Measurements from ENCODE around the gene MVP.
"Not testable (repeated sequence)": the region's sequence is repeated elsewhere in the genome, so short reads cannot be mapped to it uniquely, and the experiment has no call there.

MVP gene

DNA sequence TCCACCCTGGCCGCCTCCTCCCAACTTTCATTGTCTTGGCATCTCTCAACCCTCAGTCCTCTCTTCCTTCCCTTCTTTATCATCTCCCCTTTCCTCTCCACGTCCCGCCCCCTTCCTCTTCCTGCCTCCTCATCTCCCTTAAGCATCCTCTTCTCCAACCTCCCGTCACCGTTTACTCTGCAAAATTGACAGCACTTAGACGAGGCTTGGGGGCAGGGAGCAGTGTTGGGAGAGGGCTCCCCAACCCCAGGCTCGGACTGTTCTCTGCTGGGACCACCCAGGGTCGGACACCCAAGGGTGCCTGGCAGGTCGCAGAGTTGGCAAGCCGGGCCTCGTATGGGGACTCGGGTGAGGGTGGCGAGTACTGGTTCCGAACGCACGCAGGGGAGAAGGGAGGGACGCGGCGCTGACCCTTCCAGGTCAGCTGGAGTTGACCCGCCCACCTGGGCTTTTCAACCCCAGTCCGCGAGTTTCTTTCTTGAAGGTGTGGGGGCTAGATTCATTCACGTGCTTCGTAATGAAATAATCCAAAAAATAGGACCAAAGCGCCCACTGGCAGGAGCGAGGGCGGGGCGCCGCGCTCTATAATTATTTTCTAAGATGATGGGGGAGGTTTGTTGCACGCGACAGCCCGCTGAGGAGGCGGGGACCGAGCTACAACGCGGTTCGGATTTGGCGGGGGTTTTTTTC is 5.1 kb upstream of the MVP start:
- peak in 1 of 3 experiments; percentile 53 for DNase-seq (ENCODE audit: low read depth in 3 of 3)

DNA sequence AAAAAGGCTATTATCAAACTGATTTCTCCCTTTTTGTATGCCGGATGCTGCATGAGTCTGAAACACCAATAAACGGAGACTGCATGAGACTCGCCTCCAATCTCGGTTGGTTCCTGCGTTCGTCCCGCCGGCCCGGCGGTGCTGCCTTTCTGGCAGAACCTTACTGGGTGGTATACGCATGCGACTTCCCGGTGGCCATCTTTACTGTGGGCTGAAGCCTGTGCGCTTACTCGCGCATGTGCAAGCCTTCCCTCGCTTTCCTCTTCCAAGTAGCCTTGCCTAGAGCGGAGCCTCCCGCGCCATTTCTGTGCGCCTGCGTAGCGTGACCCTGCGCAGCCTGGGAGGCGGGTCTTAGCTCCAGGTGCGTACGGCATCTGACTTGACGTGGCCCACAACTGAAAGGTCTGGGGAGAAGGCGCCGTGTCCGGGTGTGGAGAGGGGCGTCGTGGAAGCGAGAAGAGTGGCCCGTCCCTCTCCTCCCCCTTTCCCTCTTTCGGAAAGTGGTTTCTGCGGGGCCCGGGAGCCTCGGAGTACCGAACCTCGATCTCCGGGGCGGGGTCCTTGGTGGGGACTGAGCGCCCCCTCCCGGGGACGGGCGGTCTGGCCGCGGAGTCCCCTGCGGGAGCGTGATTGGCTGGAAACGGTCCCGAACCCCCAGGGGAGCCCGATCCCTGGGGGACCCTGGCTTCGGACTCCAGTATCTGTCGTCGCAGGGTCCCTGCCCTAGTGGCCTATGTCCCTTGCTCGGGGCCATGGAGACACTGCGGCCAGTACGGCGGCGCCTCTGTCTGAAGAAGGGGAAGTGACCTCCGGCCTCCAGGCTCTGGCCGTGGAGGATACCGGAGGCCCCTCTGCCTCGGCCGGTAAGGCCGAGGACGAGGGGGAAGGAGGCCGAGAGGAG is 4.2 kb upstream of the MVP start, which contains the start of gene PAGR1:
PAGR1 (plus strand) TSS at position 360 of the 901 bp plus-strand sequence; CDS start at position 734, 374 bp downstream.
- peak; percentile 95 to 99 (median 99) for DNase-seq (ENCODE audit: low read depth in 3 of 3)

DNA sequence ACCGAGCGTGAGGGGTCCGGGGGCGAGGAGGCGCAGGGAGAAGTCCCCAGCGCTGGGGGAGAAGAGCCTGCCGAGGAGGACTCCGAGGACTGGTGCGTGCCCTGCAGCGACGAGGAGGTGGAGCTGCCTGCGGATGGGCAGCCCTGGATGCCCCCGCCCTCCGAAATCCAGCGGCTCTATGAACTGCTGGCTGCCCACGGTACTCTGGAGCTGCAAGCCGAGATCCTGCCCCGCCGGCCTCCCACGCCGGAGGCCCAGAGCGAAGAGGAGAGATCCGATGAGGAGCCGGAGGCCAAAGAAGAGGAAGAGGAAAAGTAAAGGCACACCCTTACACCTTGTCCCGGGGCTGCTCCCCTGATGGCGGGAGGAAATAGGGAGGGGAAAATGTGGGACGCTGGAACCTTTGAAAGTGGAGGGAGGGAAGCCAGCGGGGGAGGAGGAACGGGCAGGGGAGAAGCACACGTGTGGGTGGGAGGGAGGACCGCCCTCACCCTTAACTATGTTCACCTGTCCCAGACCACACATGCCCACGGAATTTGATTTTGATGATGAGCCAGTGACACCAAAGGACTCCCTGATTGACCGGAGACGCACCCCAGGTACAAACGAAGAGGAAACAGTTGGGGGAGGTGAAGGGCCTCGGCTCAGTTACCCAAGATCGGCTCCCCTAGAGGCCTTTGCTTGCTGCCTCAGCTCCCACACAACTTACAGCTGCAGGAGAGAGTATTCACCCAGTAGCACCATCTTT is 3.4 kb upstream of the MVP start:
- DNase-seq (ENCODE audit: low read depth in 3 of 3), result peak in 1 of 3 experiments; percentile 76

DNA sequence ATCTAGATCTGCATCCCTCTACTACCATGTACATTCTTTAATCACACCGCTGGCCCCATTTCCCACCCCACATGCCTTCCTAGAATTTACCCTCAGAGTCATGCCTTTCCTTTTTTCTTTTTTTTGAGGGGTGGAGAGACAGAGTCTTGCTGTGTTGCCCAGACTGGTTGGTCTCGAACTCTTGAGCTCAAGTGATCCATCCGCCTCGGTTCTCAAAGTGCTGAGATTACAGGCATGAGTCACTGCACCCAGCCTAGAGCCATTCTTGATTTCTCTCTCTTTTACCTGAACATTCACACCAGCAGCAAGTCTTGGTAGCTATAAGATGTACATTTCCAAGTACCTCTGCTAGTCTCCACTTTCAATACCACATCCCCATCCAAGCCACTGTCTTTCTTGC is 2.2 kb upstream of the MVP start:
- no peak for DNase-seq (ENCODE audit: low read depth in 3 of 3)

DNA sequence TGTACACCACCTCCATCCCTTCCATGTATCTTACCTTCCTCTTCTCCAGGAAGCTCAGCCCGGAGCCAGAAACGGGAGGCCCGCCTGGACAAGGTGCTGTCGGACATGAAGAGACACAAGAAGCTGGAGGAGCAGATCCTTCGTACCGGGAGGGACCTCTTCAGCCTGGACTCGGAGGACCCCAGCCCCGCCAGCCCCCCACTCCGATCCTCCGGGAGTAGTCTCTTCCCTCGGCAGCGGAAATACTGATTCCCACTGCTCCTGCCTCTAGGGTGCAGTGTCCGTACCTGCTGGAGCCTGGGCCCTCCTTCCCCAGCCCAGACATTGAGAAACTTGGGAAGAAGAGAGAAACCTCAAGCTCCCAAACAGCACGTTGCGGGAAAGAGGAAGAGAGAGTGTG is 756 bp upstream of the MVP start:
- DNase-seq (ENCODE audit: low read depth in 3 of 3), result no peak

DNA sequence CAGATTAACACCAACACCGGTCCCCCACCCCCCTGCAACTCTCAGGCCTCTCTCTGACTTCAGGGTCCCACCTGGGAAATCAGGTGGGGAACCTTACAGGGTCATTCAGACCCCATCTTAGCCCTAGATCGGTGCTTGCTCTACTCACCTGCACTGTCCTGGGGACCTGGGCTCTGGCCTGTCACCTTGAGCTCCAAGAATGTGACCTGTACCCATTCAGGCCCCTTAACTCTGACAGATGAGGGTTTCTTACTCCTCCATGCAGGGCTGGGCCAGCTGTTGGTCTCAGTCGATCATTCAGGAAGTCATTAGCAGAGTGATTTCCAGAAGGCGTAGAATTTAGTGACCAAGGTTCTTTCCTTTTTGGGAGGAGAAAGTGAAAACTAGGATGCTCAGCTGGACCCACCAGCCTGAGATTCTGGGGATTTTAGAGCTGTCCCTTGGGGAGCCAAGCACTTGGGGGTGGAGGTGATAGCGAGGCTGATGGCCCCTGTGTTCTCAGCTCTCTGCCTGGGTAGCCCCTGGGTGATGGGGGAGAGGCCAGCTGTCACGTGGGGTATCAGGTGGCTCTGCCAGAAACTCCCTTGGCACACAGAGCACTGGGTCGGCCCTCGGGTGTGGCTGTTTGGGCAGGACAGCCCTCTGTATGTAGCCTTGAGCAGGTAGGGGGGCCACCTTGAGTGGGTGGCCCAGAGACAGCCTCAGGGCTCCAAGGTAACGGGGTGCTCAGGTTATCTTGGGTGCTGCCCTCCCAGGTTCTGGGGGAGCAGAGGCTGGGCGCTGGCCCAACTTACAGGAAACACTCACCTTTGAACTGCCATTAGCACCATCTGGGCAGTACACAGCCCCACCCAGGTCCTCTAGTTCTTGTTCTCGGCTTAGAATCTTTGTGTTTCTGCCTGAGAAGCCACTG is 724 bp downstream of the MVP start:
- DNase-seq (ENCODE audit: low read depth in 3 of 3), result peak in 1 of 3 experiments; percentile 46

DNA sequence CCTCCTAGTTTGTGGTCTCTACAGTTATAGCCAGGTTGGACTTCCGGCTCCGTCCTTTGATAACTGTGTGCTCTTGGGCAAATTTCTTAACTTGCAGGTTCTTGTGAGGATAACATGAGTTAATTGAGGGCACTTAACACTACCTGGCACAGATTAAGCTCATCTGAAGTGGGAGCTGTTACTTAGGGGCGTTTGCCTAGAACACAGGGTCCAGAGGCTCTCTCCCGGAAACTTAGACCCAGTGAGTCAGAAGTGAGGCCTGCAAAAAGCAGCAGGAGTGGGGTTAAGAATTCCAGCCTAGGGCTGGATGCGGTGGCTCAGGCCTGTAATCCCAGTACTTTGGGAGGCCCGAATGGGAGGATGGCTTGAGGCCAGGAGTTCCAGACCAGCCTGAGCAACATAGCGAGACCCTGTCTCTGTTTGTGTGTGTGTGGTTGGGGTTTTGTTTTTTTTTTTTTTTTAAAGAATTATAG is 1.4 kb downstream of the MVP start:
- DNase-seq (ENCODE audit: low read depth in 3 of 3), result no peak

DNA sequence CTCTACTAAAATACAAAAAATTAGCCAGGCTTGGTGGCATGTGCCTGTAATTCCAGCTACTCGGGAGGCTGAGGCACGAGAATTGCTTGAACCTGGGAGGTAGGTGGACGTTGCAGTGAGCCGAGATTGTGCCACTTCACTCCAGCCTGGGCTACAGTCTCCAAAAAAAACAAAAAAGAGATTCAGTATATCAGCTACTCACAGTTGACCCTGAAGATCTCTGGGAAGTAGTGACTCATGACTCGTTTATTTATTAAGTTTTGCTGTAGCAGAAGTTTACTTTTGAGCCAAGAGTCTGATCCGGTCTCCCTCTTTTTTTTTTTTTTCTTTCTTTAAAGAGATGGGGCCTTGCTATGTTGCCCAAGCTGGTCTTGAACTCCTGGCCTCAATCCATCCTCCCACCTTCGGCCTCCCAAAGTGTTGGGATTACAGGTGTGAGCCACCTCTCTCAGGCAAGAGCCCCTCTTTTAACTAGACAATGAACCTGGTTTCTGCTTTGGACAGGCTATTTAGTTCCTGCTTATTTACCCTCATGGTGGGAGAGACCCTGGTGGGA is 4.4 kb downstream of the MVP start:
- no peak for DNase-seq (ENCODE audit: low read depth in 3 of 3)

DNA sequence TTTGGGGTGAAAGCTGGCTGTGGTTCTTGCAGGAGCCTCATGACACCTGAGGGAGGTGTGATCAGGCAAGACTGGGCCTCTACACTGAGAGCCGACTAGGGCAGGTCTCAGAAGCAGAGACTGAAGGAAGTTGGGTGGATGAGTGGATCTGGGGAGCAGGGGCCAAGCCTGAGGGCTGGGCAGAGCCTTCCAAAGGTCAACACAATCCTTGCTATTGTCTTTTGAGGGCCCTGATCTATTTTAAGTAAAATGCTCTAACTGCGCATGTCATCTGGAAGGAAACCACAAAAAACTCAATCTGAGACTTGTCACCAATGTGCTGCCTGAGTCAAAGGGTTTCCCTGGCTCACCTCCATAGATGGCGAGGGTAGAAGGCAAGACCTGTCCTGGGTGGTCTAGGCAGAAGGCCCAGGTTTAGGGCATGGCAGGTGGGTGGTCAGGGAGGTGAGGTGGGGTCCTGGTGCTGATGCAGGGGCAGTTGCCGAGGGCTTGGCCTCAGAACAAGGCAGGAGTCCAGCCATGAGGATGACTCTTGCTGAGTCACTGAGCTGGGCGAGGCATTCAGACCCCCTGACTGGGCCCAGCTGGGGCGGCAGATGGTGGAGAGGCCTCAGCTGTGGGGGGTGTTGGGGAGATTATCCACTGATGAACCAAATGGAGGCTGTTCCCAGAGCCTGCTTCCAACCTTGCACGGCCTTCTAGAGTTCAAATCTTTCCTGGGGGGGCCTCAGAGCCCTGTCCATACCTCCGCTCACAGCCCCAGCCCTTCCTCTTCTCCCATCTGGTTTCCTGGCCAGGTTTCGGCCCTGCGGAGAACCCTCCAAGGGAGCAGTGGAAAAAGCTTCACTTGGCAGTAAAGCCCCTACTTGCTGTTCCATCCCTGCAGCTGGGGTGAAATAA is 5.1 kb downstream of the MVP start:
- peak in 1 of 3 experiments; percentile 50 for DNase-seq (ENCODE audit: low read depth in 3 of 3)

DNA sequence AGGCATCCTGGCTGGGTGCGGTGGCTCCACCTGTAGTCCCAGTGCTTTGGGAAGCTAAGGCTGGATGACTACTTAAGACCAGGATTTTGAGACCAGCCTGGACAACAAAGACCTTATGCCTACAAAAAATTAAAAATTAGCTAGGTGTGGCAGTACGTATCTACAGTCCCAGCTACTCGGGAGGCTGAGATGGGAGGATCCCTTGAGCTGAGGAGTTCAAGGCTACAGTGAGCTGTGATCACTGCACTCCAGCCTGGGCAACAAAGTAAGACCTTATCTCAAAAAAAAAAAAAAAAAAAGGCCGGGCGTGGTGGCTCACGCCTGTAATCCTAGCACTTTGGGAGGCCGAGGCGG is 6.1 kb downstream of the MVP start:
- DNase-seq (ENCODE audit: low read depth in 3 of 3), result no peak

DNA sequence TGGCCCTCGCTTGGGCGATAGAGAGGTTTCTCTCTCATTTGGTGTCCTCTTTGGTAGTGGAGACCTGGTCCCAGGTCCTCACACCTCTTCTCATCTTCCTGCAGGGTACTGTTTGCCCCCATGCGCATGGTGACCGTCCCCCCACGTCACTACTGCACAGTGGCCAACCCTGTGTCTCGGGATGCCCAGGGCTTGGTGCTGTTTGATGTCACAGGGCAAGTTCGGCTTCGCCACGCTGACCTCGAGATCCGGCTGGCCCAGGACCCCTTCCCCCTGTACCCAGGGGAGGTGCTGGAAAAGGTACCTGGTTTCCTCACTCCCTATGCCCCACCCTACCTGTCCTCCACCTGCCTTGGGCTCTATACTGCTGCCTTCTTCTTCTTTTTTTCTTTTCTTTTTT is 10.5 kb downstream of the MVP start:
- no peak for DNase-seq (ENCODE audit: low read depth in 3 of 3)

DNA sequence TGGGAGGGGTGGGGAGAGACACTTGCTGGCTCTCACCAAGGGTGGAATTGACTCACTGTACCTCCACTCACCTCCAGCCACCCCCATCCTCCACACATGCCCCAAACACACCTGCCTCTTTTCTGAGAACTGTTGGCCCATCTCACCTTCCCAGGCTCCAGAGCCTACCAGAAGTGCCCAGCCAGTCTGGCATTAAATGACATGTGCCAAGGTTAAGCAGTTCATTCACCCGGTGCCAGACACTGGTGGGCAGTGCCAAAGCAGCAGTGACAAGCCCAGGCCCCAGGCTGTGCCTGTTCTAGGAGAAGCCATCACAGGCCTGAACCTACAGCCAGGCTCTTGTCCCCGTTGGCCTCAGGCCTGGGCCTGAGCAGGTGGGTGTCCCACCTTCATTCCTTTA is 11.2 kb downstream of the MVP start:
- no peak for DNase-seq (ENCODE audit: low read depth in 3 of 3)

DNA sequence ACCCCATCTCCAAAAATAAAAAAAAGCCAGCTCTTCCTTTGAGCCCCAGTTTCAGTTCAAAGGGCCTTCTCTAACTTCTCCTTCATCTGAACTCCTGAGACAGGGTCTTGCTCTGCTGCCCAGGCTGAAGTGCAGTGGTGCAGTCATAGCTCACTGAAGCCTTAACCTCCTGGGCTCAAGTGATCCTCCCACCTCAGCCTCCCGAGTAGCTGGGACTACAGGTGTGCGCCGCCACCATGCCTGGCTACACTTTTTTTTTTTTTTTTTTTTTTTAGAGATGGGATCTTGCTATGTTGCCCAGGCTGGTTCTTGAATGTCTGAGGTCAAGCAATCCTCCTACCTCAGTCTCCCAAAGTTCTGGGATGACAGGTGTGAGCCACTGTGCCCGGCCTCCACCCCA is 13.0 kb downstream of the MVP start:
- DNase-seq (ENCODE audit: low read depth in 3 of 3), result not testable (repeated sequence)

DNA sequence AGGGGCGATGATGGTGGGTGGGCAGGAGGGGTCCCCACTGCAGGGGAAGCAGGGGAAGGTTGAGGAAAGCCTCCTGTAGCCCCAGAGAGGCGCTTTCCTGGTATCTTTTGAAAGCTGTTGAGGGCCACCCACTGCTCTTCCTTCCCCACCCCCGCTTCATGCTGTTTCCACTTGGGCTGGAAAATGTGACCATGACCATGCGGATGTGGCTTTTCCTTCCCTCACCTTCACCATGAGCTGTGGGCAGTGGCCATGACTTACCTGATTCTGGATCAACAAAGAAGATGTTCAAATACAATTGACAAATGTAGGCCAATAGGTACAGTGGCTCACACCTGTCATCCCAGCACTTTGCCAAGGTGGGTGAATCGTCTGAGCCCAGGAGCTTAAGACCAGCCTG is 13.8 kb downstream of the MVP start:
- DNase-seq (ENCODE audit: low read depth in 3 of 3), result peak in 1 of 3 experiments; percentile 48

DNA sequence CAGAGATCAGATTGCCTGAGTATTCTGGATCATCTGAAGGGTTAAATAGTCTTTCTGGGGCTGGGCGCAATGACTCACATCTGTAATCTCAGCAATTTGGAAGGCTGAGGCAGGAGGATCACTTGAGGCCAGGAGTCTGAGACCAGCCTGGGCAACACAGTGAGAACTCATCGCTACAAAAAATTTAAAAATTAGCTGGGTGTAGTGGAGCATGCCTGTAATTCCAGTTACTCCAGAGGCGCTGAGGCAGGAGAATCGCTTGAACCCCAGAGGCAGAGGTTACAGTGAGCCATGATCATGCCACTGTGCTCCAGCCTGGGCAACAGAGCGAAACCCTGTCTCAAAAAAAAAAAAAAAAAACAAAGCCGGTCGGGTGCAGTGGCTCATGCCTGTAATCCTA is 15.7 kb downstream of the MVP start:
- DNase-seq (ENCODE audit: low read depth in 3 of 3), result no peak

DNA sequence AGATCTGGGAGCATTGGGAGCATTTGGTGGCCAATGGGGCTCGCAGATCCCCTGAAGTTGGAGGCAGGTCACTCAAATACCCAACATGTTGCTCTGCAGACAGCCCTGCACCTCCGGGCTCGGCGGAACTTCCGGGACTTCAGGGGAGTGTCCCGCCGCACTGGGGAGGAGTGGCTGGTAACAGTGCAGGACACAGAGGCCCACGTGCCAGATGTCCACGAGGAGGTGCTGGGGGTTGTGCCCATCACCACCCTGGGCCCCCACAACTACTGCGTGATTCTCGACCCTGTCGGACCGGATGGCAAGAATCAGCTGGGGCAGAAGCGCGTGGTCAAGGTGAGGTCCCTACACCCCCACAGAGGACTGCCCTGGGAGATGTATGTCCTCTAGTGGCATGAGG is 16.4 kb downstream of the MVP start:
- no peak for DNase-seq (ENCODE audit: low read depth in 3 of 3)

DNA sequence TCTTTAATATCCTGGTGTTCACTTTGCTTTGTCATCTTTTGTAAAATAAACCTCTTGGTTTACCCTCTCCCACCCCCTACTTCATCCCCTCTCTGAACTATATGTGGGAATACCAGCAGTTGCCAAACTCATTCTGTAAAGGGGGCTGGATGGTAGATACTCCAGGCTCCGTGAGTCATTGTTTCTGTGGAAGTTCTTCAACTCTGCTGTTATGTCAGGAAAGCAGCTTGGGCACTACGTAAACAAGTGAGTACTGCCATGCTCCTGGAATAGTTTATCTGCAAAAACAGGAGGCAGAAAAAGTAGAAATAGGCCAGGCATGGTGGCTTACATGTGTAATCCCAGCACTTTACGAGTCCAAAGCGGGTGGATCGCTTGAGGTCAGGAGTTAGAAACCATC is 17.6 kb downstream of the MVP start:
- no peak for DNase-seq (ENCODE audit: low read depth in 3 of 3)

DNA sequence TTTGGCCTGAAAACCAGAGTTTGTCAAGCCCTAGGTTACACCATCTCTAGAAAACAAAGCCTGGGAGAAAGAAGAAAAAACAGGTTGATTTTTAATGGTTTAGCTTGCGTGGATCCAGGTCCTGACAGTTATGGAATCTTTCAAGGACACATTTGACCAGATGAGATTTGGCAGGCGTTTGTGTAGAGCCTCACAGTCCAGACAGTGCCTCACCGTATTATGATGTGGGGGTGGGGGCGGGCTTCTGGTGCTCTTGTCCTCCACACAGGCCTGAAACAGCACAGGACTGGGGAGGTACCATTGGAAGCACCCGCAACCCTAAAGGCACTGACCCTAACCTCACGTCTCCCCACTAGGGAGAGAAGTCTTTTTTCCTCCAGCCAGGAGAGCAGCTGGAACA is 19.6 kb downstream of the MVP start:
- DNase-seq (ENCODE audit: low read depth in 3 of 3), result no peak

DNA sequence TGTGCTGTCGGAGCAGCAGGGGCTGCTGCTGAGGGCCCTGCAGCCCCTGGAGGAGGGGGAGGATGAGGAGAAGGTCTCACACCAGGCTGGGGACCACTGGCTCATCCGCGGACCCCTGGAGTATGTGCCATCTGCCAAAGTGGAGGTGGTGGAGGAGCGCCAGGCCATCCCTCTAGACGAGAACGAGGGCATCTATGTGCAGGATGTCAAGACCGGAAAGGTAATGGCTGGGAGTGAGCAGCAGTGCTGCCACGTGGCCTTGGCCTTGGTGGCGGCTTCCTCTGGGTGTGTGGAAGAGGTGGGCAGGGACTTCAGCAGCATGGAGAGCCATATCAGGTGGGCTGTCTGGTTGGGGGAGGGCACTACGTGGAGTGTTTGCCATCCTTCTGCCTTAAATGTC is 20.0 kb downstream of the MVP start:
- DNase-seq (ENCODE audit: low read depth in 3 of 3), result no peak

DNA sequence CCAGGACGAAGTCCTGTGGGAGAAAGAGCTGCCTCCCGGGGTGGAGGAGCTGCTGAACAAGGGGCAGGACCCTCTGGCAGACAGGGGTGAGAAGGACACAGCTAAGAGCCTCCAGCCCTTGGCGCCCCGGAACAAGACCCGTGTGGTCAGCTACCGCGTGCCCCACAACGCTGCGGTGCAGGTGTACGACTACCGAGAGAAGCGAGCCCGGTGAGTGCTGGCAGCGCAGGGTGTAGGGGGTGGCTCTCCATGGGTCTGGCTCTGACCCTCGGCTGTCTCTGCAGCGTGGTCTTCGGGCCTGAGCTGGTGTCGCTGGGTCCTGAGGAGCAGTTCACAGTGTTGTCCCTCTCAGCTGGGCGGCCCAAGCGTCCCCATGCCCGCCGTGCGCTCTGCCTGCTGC is 21.4 kb downstream of the MVP start:
- DNase-seq (ENCODE audit: low read depth in 3 of 3), result no peak

Data from stimulated activated CD4-positive, alpha-beta T cell treated with anti-CD3 and anti-CD28 coated beads, TNF-alpha, amount 100 ng/mL, for 24 hours (primary cell).